Suprapubic skin (tissue), 4 donors: ENCODE data around the gene UTF1.

Experiments
- CTCF ChIP-seq, 2 donors: fragments of 200-600 bp in 1 of 2; fragments of 450-650 bp in 1 of 2; sonication (generic) in 1 of 2; IDR thresholded peaks; one replicate each; pipeline ENCODE4 v1.5.1; 2016 to 2019; ENCODE audit warnings: antibody characterized with exemption in 2 of 2, mild to moderate bottlenecking in 1 of 2, moderate library complexity in 1 of 2
- EP300 ChIP-seq: sonication (generic); formaldehyde crosslinking; IDR thresholded peaks from one replicate; pipeline ENCODE4 v1.6.1; 2017; ENCODE audit warnings: antibody characterized with exemption
- POLR2A ChIP-seq, 2 donors: fragments of 450-650 bp; IDR thresholded peaks; one replicate each; pipeline ENCODE4 v1.6.1; 2017; ENCODE audit warnings: antibody characterized with exemption in 2 of 2, mild to moderate bottlenecking in 2 of 2, moderate library complexity in 2 of 2
- POLR2AphosphoS5 ChIP-seq, 3 donors: sonication (generic); formaldehyde crosslinking; IDR thresholded peaks; one replicate each; pipeline ENCODE4 v1.6.1; 2017; ENCODE audit warnings: antibody characterized with exemption in 3 of 3

- TF ChIP-seq POLR2AphosphoS5 (IDR thresholded peaks at IDR 0.05) = no peak
- no peak for TF ChIP-seq EP300
- no peak for TF ChIP-seq CTCF (IDR thresholded peaks at IDR 0.05)
- TF ChIP-seq POLR2A (IDR thresholded peaks at IDR 0.05) = no peak
These were observed 32.9 kb upstream of the UTF1 start for GRCh38 chr10:133196936-133197758.
